Stimulated activated CD4-positive, alpha-beta T cell treated with anti-CD3 and anti-CD28 coated beads, Interleukin-2, amount 100 ng/mL, for 4 hours (primary cell): ENCODE results near the gene CACNA1A.
"Not testable (repeated sequence)": the region's sequence is repeated elsewhere in the genome, so short reads cannot be mapped to it uniquely, and the experiment has no call there.

Source experiments
- DNase-seq: peaks from one replicate; pipeline ENCODE4 v3.0.0-alpha.2; 2020; ENCODE audit warnings: low read depth

The CACNA1A gene

GRCh38 chr19:13277104-13277809 lies 229.0 kb downstream of the CACNA1A start:
- peak; percentile 57 for DNase-seq

- no peak for DNase-seq
These were observed 231.1 kb downstream of the CACNA1A start for GRCh38 chr19:13275016-13275722.

- no peak for DNase-seq
These were observed 235.7 kb downstream of the CACNA1A start for GRCh38 chr19:13270514-13271105.

GRCh38 chr19:13269348-13269747 lies 236.9 kb downstream of the CACNA1A start:
- DNase-seq, result no peak

GRCh38 chr19:13267889-13268288 lies 238.4 kb downstream of the CACNA1A start:
- no peak for DNase-seq

GRCh38 chr19:13267131-13267530 lies 239.1 kb downstream of the CACNA1A start:
- no peak for DNase-seq

GRCh38 chr19:13262450-13262849 lies 243.8 kb downstream of the CACNA1A start:
- no peak for DNase-seq

- DNase-seq, result no peak
These were observed 245.2 kb downstream of the CACNA1A start for GRCh38 chr19:13260883-13261653.

GRCh38 chr19:13256918-13257317 lies 249.4 kb downstream of the CACNA1A start:
- no peak for DNase-seq

GRCh38 chr19:13256398-13256797 lies 249.9 kb downstream of the CACNA1A start:
- not testable (repeated sequence) for DNase-seq

GRCh38 chr19:13255719-13256059 lies 250.6 kb downstream of the CACNA1A start:
- no peak for DNase-seq

- DNase-seq, result no peak
These were observed 251.1 kb downstream of the CACNA1A start for GRCh38 chr19:13255041-13255718.

GRCh38 chr19:13252569-13253335 lies 253.5 kb downstream of the CACNA1A start:
- DNase-seq, result no peak

- no peak for DNase-seq
These were observed 261.4 kb downstream of the CACNA1A start for GRCh38 chr19:13244920-13245319.

- DNase-seq, result no peak
These were observed 264.8 kb downstream of the CACNA1A start for GRCh38 chr19:13241231-13242104.

GRCh38 chr19:13240312-13241022 lies 265.8 kb downstream of the CACNA1A start:
- DNase-seq, result no peak

GRCh38 chr19:13238891-13239534 lies 267.3 kb downstream of the CACNA1A start:
- DNase-seq, result no peak

- DNase-seq, result peak; percentile 46
These were observed 271.8 kb downstream of the CACNA1A start for GRCh38 chr19:13234518-13234917.

GRCh38 chr19:13231663-13232062 lies 274.6 kb downstream of the CACNA1A start:
- DNase-seq, result no peak
